Stomach (tissue), 9 donors: Measurements from ENCODE around the gene NEO1. TPM values are rescaled to one million over a fixed set of nuclear protein-coding genes. Genes with fewer than 3 reads are reported as not detected.

Experiments used
- DNase-seq, 2 donors: peaks; one replicate each; pipeline versions ENCODE4 v3.0.0 to v3.0.0-alpha.2; 2013 to 2019
- H3K27ac ChIP-seq, 5 donors: fragments of 200-600 bp in 4 of 5; sonication (generic) in 4 of 5; one replicate each; pipeline ENCODE4 v1.5.1; 2013 to 2019; ENCODE audit warnings: mild to moderate bottlenecking in 1 of 5, moderate library complexity in 1 of 5
- H3K27me3 ChIP-seq, 3 donors: fragments of 200-600 bp; sonication (generic); one replicate each; pipeline ENCODE4 v1.5.1; 2017 to 2019; ENCODE audit warnings: mixed run types in 1 of 3
- H3K36me3 ChIP-seq, 4 donors: fragments of 200-600 bp; sonication (generic); 1 replicate in 3 of 4; 2 replicates in 1 of 4; pipeline ENCODE4 v1.5.1; 2016 to 2019
- H3K4me1 ChIP-seq, 4 donors: fragments of 200-600 bp; sonication (generic); one replicate each; pipeline ENCODE4 v1.5.1; 2016 to 2019
- H3K4me3 ChIP-seq, 4 donors: fragments of 200-600 bp; sonication (generic) in 3 of 4; one replicate each; pipeline ENCODE4 v1.5.1; 2016 to 2019; ENCODE audit warnings: mild to moderate bottlenecking in 1 of 4
- H3K9me3 ChIP-seq, 4 donors: fragments of 200-600 bp; sonication (generic); one replicate each; pipeline ENCODE4 v1.5.1; 2016 to 2019
- CTCF ChIP-seq, 7 experiments: fragments of 450-650 bp in 4 of 7; fragments of 200-600 bp in 3 of 7; sonication (generic) in 3 of 7; IDR thresholded peaks; one replicate each; pipeline ENCODE4 v1.5.1; 2016 to 2019; ENCODE audit warnings: antibody characterized with exemption in 7 of 7, control low read depth in 2 of 7, mild to moderate bottlenecking in 1 of 7
- EP300 ChIP-seq: sonication (generic); formaldehyde crosslinking; IDR thresholded peaks from one replicate; pipeline ENCODE4 v1.6.1; 2017; ENCODE audit warnings: antibody characterized with exemption
- POLR2A ChIP-seq, 4 donors: fragments of 450-650 bp; IDR thresholded peaks; one replicate each; pipeline ENCODE4 v1.6.1; 2016; ENCODE audit warnings: antibody characterized with exemption in 4 of 4, control low read depth in 2 of 4, mild to moderate bottlenecking in 1 of 4, moderate library complexity in 1 of 4
- POLR2AphosphoS5 ChIP-seq, 3 donors: sonication (generic); formaldehyde crosslinking; IDR thresholded peaks; one replicate each; pipeline ENCODE4 v1.6.1; 2016; ENCODE audit warnings: antibody characterized with exemption in 3 of 3
- WGBS, 5 donors: extraction: QIAGEN DNeasy Blood & Tissue Kit in 3 of 5; methylation state at CpG; one replicate each; pipeline versions ENCODE4 v1.1.5 to v1.1.7; 2013 to 2018; 5-methylcytosine and 5-hydroxymethylcytosine counted together
- intact Hi-C: fragments of 100-400 bp; cut with DNase I; formaldehyde crosslinking; loops from one replicate; pipeline ENCODE4 v1.15.1; 2023; ENCODE audit warnings: low total_unique reads
- polyA plus RNA-seq, 3 donors: library from polyadenylated mRNA; stranded (reverse); fragments of 200-250 nt; gene quantifications; one replicate each; pipeline ENCODE4 v1.2.3, GENCODE V29; 2013
- total RNA-seq, 5 donors: library from RNA; depleted of rRNA; stranded (reverse); fragments of >200 nt; gene quantifications; one replicate each; pipeline versions ENCODE4 v1.1.0 to v1.2.3, GENCODE V29; 2014 to 2016
- donor health status: healthy with polysubstance abuse.
- donor health status: Bipolar disorder and iron deficiency.
- donor health status: healthy.

Gene NEO1
- total and polyA plus RNA-seq, 8 donors: 4.7 to 182 (median 17.3) TPM

- H3K36me3 ChIP-seq: no peaks in the 10 kb centered on the region
- H3K27ac ChIP-seq: no peak overlapping the region
- no peaks in the 10 kb centered on the region for H3K9me3 ChIP-seq
- H3K27me3 ChIP-seq: no peaks in the 10 kb centered on the region
- TF ChIP-seq POLR2AphosphoS5 (IDR thresholded peaks at IDR 0.05) (no peak), CTCF (IDR thresholded peaks at IDR 0.05) (no peak), EP300 (no peak), POLR2A (IDR thresholded peaks at IDR 0.05) (no peak)
- 33 to 54% (median 40%) methylated on average over 1 of the region's 1 CpG for WGBS, 5 donors
- H3K4me3 ChIP-seq: no peak overlapping the region
- DNase-seq: peak in 1 of 2 donors; percentile 6
- H3K4me1 ChIP-seq: peaks cover 0 to 9% (median 2%) of the 10 kb centered on the region in 4 donors
- intact Hi-C loops: no loop called here
Observed at GRCh38 chr15:73110201-73110600, 57.9 kb downstream of the NEO1 start.

DNA sequence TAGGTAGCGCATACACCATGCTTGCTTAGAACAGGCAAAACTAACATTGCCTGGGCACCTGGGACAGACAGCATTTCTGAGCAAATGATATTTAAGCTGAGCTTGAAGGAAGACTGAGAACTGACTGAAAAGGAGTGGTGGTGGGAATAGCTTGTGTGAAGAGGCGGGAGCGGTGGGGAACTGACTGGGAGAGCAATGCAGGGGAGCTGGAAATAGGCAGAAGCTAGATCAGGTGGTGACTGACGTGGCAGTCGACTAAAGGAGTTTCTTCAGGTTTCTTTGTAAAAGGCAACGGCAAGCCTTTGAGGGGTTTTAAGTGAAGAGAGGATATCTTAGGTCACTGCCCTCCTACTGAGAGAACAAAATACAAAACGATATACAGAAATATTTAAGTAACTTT, 61.8 kb downstream of the NEO1 start:
- intact Hi-C loops: no loop called here
- TF ChIP-seq CTCF (IDR thresholded peaks at IDR 0.05) (no peak), POLR2AphosphoS5 (IDR thresholded peaks at IDR 0.05) (no peak), EP300 (no peak), POLR2A (IDR thresholded peaks at IDR 0.05) (no peak)
- 83 to 87% (median 84%) methylated on average over 7 of the region's 7 CpGs for WGBS, 5 donors

DNA sequence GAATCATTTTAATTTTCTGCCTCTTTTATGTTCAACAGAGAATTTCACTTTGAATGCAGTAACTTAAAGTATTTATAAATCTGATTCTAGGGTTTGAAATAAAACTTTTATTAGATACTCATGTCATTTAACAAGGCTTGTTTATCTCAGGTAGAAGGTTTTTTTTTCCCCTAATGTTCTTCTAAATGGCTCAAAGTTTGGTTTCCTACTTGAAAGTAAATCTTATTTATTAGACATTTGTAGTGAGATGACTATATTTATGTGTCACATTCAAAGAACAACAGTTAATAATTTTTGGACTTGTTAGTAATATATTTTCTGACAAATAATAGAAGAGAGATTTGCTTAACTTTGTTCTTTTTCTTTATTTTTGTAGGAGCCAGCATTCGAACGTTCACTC, 63.9 kb downstream of the NEO1 start:
- H3K36me3 ChIP-seq: peaks cover 0 to 12% (median 8%) of the 10 kb centered on the region in 4 donors
- intact Hi-C loops: no loop called here
- 90 to 97% (median 92%) methylated on average over 2 of the region's 2 CpGs for WGBS, 5 donors
- no peak for TF ChIP-seq POLR2A (IDR thresholded peaks at IDR 0.05)
- no peak for TF ChIP-seq CTCF (IDR thresholded peaks at IDR 0.05)
- no peak for TF ChIP-seq EP300
- no peak for TF ChIP-seq POLR2AphosphoS5 (IDR thresholded peaks at IDR 0.05)
- no peak overlapping the region for H3K27ac ChIP-seq
- no peak overlapping the region for H3K4me3 ChIP-seq
- no peak for DNase-seq
- no peaks in the 10 kb centered on the region for H3K9me3 ChIP-seq
- H3K4me1 ChIP-seq: no peaks in the 10 kb centered on the region
- H3K27me3 ChIP-seq: no peaks in the 10 kb centered on the region

More for the DNA sequence above, 61.8 kb downstream of the NEO1 start:
- Histone ChIP-seq H3K9me3 (no peaks in the 10 kb centered on the region), H3K4me3 (no peak overlapping the region), H3K36me3 (peaks cover 0 to 12% (median 8%) of the 10 kb centered on the region in 4 donors), H3K27me3 (no peaks in the 10 kb centered on the region), H3K4me1 (peaks cover 0 to 9% (median 2%) of the 10 kb centered on the region in 4 donors), H3K27ac (no peak overlapping the region)
- DNase-seq: no peak

DNA sequence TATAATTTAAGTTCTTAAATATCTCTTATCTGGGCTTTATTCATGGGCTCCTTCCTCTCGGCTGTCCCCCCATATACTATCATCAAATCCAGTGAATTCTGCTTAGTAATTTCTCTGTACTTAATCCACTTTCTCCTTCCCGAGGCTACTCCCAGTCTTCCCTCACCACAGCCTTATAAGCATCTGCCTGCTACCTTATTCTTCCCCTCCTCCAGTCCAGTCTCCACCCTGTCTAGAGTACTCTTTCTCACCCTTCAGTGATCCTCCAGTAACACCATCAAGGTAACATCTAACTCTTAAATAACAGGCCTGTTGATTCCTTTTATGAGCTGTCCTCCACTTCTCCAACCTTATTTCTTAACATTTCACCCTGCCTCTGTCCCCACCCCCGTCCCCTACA, 65.8 kb downstream of the NEO1 start:
- Histone ChIP-seq H3K27me3 (no peaks in the 10 kb centered on the region), H3K4me3 (no peak overlapping the region), H3K27ac (no peak overlapping the region), H3K4me1 (no peaks in the 10 kb centered on the region), H3K9me3 (no peaks in the 10 kb centered on the region), H3K36me3 (peaks cover 0 to 19% (median 12%) of the 10 kb centered on the region in 4 donors)
- TF ChIP-seq CTCF (IDR thresholded peaks at IDR 0.05) (no peak), POLR2AphosphoS5 (IDR thresholded peaks at IDR 0.05) (no peak), EP300 (no peak), POLR2A (IDR thresholded peaks at IDR 0.05) (no peak)
- intact Hi-C loops: no loop called here
- DNase-seq: no peak
- WGBS, 5 donors: 85 to 88% (median 86%) methylated on average over 3 of the region's 3 CpGs
